GM12873 (cell line): Measurements from ENCODE around the gene REPS1.

Experiments used
- CTCF ChIP-seq: IDR thresholded peaks from 2 replicates; pipeline ENCODE4 v1.5.1; 2012; ENCODE audit warnings: low read depth, mild to moderate bottlenecking, moderate library complexity, low read length, control low read depth; ENCODE audit not compliant: insufficient read depth; ENCODE audit errors: missing control alignments

REPS1 gene

GRCh38 chr6:139013185-139013800 is 25.2 kb upstream of the REPS1 start:
- TF ChIP-seq CTCF = no peak

- no peak for TF ChIP-seq CTCF
Measured at GRCh38 chr6:139011980-139012379, 23.9 kb upstream of the REPS1 start.

GRCh38 chr6:139010674-139011073 is 22.6 kb upstream of the REPS1 start:
- no peak for TF ChIP-seq CTCF

- TF ChIP-seq CTCF = no peak
Measured at GRCh38 chr6:139008117-139008516, 20.1 kb upstream of the REPS1 start.

GRCh38 chr6:139007428-139007827 is 19.4 kb upstream of the REPS1 start:
- no peak for TF ChIP-seq CTCF

- TF ChIP-seq CTCF = no peak
Measured at GRCh38 chr6:139006477-139006876, 18.4 kb upstream of the REPS1 start.

- no peak for TF ChIP-seq CTCF
Measured at GRCh38 chr6:139003751-139004150, 15.7 kb upstream of the REPS1 start.
